H1 (cell line): ENCODE measurements around the gene GOLGA6C. TPM values are rescaled to one million over a fixed set of nuclear protein-coding genes. Genes with fewer than 3 reads are reported as not detected.
"Not testable (repeated sequence)": the region's sequence is repeated elsewhere in the genome, so short reads cannot be mapped to it uniquely, and the experiment has no call there.

Experiments
- CTCF ChIA-PET: fragments of 300-600 bp; sonication (Branson Sonifier 250); formaldehyde crosslinking; loops from one replicate; lab custom pipeline; 2021; ENCODE audit not compliant: partially characterized antibody; lab: Charles Lee
- POLR2A ChIA-PET: fragments of 300-600 bp; sonication (Branson Sonifier 250); formaldehyde crosslinking; loops from one replicate; lab custom pipeline; 2021; ENCODE audit warnings: inconsistent platforms; ENCODE audit not compliant: partially characterized antibody; lab: Charles Lee
- DNase-seq, 2 experiments: peaks; one replicate each; pipeline versions ENCODE4 v3.0.0 to v3.0.0-alpha.2; 2010 to 2022; ENCODE audit warnings: low spot score in 2 of 2, low read depth in 1 of 2, mixed read lengths in 1 of 2
- FAIRE-seq: peaks from 2 replicates; lab custom pipeline; 2011; peaks lifted over from hg19 to GRCh38; lab: Jason Lieb, UNC
- H2AFZ ChIP-seq: 2 replicates; pipeline ENCODE4 v1.8.1; 2012; ENCODE audit warnings: low read length, inconsistent platforms
- H2AK5ac ChIP-seq: 2 replicates; pipeline ENCODE4 v1.6.1; 2013; ENCODE audit warnings: low read depth, low read length
- H2BK120ac ChIP-seq: replicated peaks from 2 replicates; pipeline ENCODE3; 2013; ENCODE audit warnings: low read depth, low read length, inconsistent platforms
- H2BK12ac ChIP-seq: 2 replicates; pipeline ENCODE4 v1.6.1; 2013; ENCODE audit warnings: low read depth, low read length
- H2BK15ac ChIP-seq: 2 replicates; pipeline ENCODE4 v1.6.1; 2013; ENCODE audit warnings: low read length
- H2BK20ac ChIP-seq: 2 replicates; pipeline ENCODE4 v1.6.1; 2013; ENCODE audit warnings: low read length
- H2BK5ac ChIP-seq: 2 replicates; pipeline ENCODE4 v1.6.1; 2013; ENCODE audit warnings: low read depth, low read length
- H3K14ac ChIP-seq: 2 replicates; pipeline ENCODE4 v1.6.1; 2013; ENCODE audit warnings: inconsistent platforms; ENCODE audit not compliant: insufficient read length
- H3K18ac ChIP-seq: 2 replicates; pipeline ENCODE4 v1.6.1; 2013; ENCODE audit warnings: low read length; ENCODE audit errors: extremely low read depth
- H3K23ac ChIP-seq: 2 replicates; pipeline ENCODE4 v1.6.1; 2013; ENCODE audit warnings: inconsistent platforms; ENCODE audit not compliant: insufficient read length
- H3K23me2 ChIP-seq: 2 replicates; pipeline ENCODE4 v1.6.1; 2013; ENCODE audit warnings: low read depth, low read length
- H3K27ac ChIP-seq: 2 replicates; pipeline ENCODE4 v1.6.1; 2011; ENCODE audit warnings: low read depth, low read length, inconsistent platforms
- H3K27me3 ChIP-seq, 4 experiments: replicated peaks in 1 of 4; 1 replicate in 1 of 4; 2 replicates in 3 of 4; pipeline versions ENCODE4 v1.6.1 to v1.8.1; 2011 to 2013; ENCODE audit warnings: low read length in 3 of 4, mild to moderate bottlenecking in 3 of 4, inconsistent platforms in 2 of 4, mixed read lengths in 2 of 4, moderate library complexity in 1 of 4; ENCODE audit not compliant: control insufficient read depth in 3 of 4, insufficient read depth in 3 of 4; ENCODE audit errors: extremely low read depth in 1 of 4
- H3K36me3 ChIP-seq, 4 experiments: 2 replicates each; pipeline versions ENCODE4 v1.6.1 to v1.8.1; 2011 to 2013; ENCODE audit warnings: mild to moderate bottlenecking in 4 of 4, low read length in 3 of 4, moderate library complexity in 2 of 4, control low read depth in 1 of 4, inconsistent platforms in 1 of 4; ENCODE audit not compliant: insufficient read depth in 4 of 4, control insufficient read depth in 2 of 4
- H3K4ac ChIP-seq: replicated peaks from 2 replicates; pipeline ENCODE3; 2013; ENCODE audit warnings: low read length, low read depth, mixed read lengths, inconsistent platforms; ENCODE audit not compliant: insufficient read length
- H3K4me1 ChIP-seq, 4 experiments: replicated peaks in 1 of 4; 1 replicate in 1 of 4; 2 replicates in 3 of 4; pipeline versions ENCODE4 v1.6.1 to v1.8.1; 2011 to 2013; ENCODE audit warnings: low read length in 3 of 4, inconsistent platforms in 2 of 4, mixed read lengths in 1 of 4; ENCODE audit not compliant: insufficient read depth in 4 of 4, control insufficient read depth in 3 of 4
- H3K4me2 ChIP-seq, 2 experiments: 2 replicates each; pipeline versions ENCODE4 v1.6.1 to v1.8.1; 2011 to 2013; ENCODE audit warnings: low read depth in 2 of 2, low read length in 2 of 2, control low read depth in 1 of 2, inconsistent platforms in 1 of 2, mild to moderate bottlenecking in 1 of 2; ENCODE audit not compliant: insufficient read depth in 1 of 2
- H3K4me3 ChIP-seq, 4 experiments: fragments of 200-600, 300-600 bp in 1 of 4; sonication (generic), shearing (Covaris generic), sonication (Bioruptor Twin) in 1 of 4; 2 replicates each; pipeline versions ENCODE4 v1.5.1 to v1.8.1; 2011 to 2016; ENCODE audit warnings: low read length in 4 of 4, low read depth in 3 of 4, control low read depth in 2 of 4, inconsistent platforms in 2 of 4, mild to moderate bottlenecking in 2 of 4, mixed read lengths in 1 of 4, moderate library complexity in 1 of 4; ENCODE audit not compliant: insufficient read depth in 2 of 4; ENCODE audit errors: extremely low read depth in 1 of 4
- H3K56ac ChIP-seq: replicated peaks from 2 replicates; pipeline ENCODE3; 2013; ENCODE audit warnings: low read depth, mild to moderate bottlenecking, mixed read lengths, low read length, inconsistent platforms; ENCODE audit not compliant: insufficient read length
- H3K79me1 ChIP-seq: 2 replicates; pipeline ENCODE4 v1.6.1; 2013; ENCODE audit warnings: low read depth, low read length, control low read depth
- H3K79me2 ChIP-seq, 2 experiments: 2 replicates each; pipeline versions ENCODE4 v1.6.1 to v1.8.1; 2012 to 2013; ENCODE audit warnings: low read length in 2 of 2, mild to moderate bottlenecking in 2 of 2, inconsistent platforms in 1 of 2; ENCODE audit not compliant: insufficient read depth in 2 of 2, control insufficient read depth in 1 of 2
- H3K9ac ChIP-seq, 4 experiments: replicated peaks in 1 of 4; 1 replicate in 1 of 4; 2 replicates in 3 of 4; pipeline versions ENCODE4 v1.6.1 to v1.8.1; 2011 to 2013; ENCODE audit warnings: low read depth in 3 of 4, low read length in 3 of 4, control low read depth in 2 of 4, mild to moderate bottlenecking in 2 of 4, moderate library complexity in 2 of 4, inconsistent platforms in 1 of 4; ENCODE audit errors: extremely low read depth in 1 of 4
- H3K9me3 ChIP-seq, 2 experiments: 2 replicates each; pipeline versions ENCODE4 v1.6.1 to v1.8.1; 2012 to 2013; ENCODE audit warnings: mild to moderate bottlenecking in 2 of 2, moderate library complexity in 2 of 2, control low read depth in 1 of 2, inconsistent platforms in 1 of 2, low read depth in 1 of 2, low read length in 1 of 2, mixed read lengths in 1 of 2; ENCODE audit not compliant: insufficient read depth in 2 of 2
- H4K20me1 ChIP-seq, 2 experiments: replicated peaks in 1 of 2; 2 replicates each; pipeline versions ENCODE3 to v1.8.1; 2011 to 2013; ENCODE audit warnings: inconsistent platforms in 2 of 2, low read length in 2 of 2, mild to moderate bottlenecking in 1 of 2; ENCODE audit not compliant: insufficient read depth in 2 of 2, control insufficient read depth in 1 of 2
- H4K5ac ChIP-seq: 2 replicates; pipeline ENCODE4 v1.6.1; 2013; ENCODE audit warnings: low read length, low read depth, mixed read lengths, inconsistent platforms; ENCODE audit not compliant: insufficient read length
- H4K8ac ChIP-seq: 2 replicates; pipeline ENCODE4 v1.8.0; 2013; ENCODE audit warnings: mild to moderate bottlenecking, moderate library complexity, low read length, inconsistent platforms; ENCODE audit not compliant: insufficient read depth; ENCODE audit errors: extremely low read depth
- H4K91ac ChIP-seq: replicated peaks from 2 replicates; pipeline ENCODE3; 2013; ENCODE audit warnings: low read length, mixed read lengths, inconsistent platforms; ENCODE audit not compliant: insufficient read length
- WGBS, 2 experiments: shearing (Covaris generic) in 1 of 2; methylation state at CpG; one replicate each; pipeline versions ENCODE4 v1.1.6 to v1.1.7; 2013 to 2015; ENCODE audit warnings: low lambda C conversion rate in 2 of 2, mixed read lengths in 2 of 2, inconsistent platforms in 1 of 2, low coverage in 1 of 2, missing lambda C conversion rate in 1 of 2; ENCODE audit not compliant: insufficient replicate concordance in 2 of 2, insufficient coverage in 1 of 2, insufficient read length in 1 of 2; ENCODE audit errors: extremely low coverage in 1 of 2, missing lambda C conversion rate in 1 of 2; 5-methylcytosine and 5-hydroxymethylcytosine counted together
- long read RNA-seq, 2 experiments: library from RNA in 1 of 2; library from capped mRNA in 1 of 2; stranded (forward); transcript quantifications; one replicate each; pipeline ENCODE4 v2.0.0, GENCODE V29; 2021; ENCODE audit warnings: inconsistent platforms in 1 of 2
- polyA minus RNA-seq, 3 experiments: library from RNA; depleted of rRNA, polyadenylated mRNA; stranded (reverse); fragments of >200 nt; gene quantifications; 1 replicate in 2 of 3; 2 replicates in 1 of 3; pipeline ENCODE4 v1.2.3, GENCODE V29; 2011
- polyA plus RNA-seq, 7 experiments: library from polyadenylated mRNA; depleted of rRNA in 3 of 7; stranded (reverse) in 5 of 7; unstranded in 2 of 7; fragments of >200 nt in 5 of 7; fragments of 200-250 nt in 2 of 7; gene quantifications; 1 replicate in 5 of 7; 2 replicates in 1 of 7; 4 replicates in 1 of 7; pipeline versions ENCODE4 v1.2.1 to v1.2.3, GENCODE V29; 2011 to 2013; ENCODE audit warnings: missing spikeins in 2 of 7, mixed read lengths in 2 of 7
- total RNA-seq: library from RNA; stranded (reverse); fragmentation: NEBNext Ultra II Directional; extraction: Animal tissue kit (Norgen Biotek cat#: 25700); gene quantifications from 2 replicates; pipeline ENCODE4 v1.2.1, GENCODE V29; 2021

GOLGA6C gene, protein sequence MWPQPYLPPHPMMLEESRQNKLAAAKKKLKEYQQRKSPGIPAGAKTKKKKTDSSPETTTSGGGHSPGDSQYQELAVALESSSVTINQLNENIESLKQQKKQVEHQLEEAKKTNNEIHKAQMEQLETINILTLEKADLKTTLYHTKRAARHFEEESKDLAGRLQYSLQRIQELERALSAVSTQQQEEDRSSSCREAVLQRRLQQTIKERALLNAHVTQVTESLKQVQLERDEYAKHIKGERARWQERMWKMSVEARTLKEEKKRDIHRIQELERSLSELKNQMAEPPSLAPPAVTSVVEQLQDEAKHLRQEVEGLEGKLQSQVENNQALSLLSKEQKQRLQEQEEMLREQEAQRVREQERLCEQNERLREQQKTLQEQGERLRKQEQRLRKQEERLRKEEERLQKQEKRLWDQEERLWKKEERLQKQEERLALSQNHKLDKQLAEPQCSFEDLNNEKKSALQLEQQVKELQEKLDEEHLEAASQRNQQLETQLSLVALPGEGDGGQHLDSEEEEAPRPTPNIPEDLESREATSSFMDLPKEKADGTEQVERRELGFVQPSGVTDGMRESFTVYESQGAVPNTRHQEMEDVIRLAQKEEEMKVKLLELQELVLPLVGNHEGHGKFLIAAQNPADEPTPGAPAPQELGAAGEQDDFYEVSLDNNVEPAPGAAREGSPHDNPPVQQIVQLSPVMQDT
- 0.35 TPM in 1 of 2 replicates, not detected in the other for total RNA-seq
- polyA plus RNA-seq (2011; rRNA removed): 0.14 and 0.17 TPM in 2 replicates
- polyA plus RNA-seq (2011; cell fraction: cytosol; rRNA removed): 0.22 TPM
- 0.11 TPM for polyA plus RNA-seq (2011; cell fraction: nucleus; rRNA removed)
- 0.15 to 0.61 TPM (median 0.42 TPM) in 4 replicates for polyA plus RNA-seq (2012, experiment 1 of 2)
- polyA plus RNA-seq (2012, experiment 2 of 2): not detected
- polyA plus RNA-seq (2013, experiment 1 of 2): 0.99 TPM
- 0.75 TPM for polyA plus RNA-seq (2013, experiment 2 of 2)
- not detected in 2 replicates for polyA minus RNA-seq (2011; rRNA and poly(A)+ RNA removed)
- polyA minus RNA-seq (2011; cell fraction: cytosol; rRNA and poly(A)+ RNA removed): not detected
- polyA minus RNA-seq (2011; cell fraction: nucleus; rRNA and poly(A)+ RNA removed): 0.30 TPM
- long read RNA-seq, experiment 1: 0 reads
- long read RNA-seq, experiment 2: 0 reads

- H3K4me3 ChIP-seq, H2AK5ac ChIP-seq, FAIRE-seq, H2BK15ac ChIP-seq, H3K9me3 ChIP-seq, H3K79me2 ChIP-seq, H3K27me3 ChIP-seq, H2BK20ac ChIP-seq, H3K14ac ChIP-seq, H3K9ac ChIP-seq, POLR2A ChIA-PET, H4K20me1 ChIP-seq, H2BK5ac ChIP-seq, H2BK120ac ChIP-seq, H3K36me3 ChIP-seq, H4K5ac ChIP-seq, CTCF ChIA-PET, H3K56ac ChIP-seq, H4K91ac ChIP-seq, H4K8ac ChIP-seq, H3K79me1 ChIP-seq, H3K4ac ChIP-seq, H3K27ac ChIP-seq, H2AFZ ChIP-seq, H3K4me1 ChIP-seq, H3K4me2 ChIP-seq, H3K18ac ChIP-seq, H3K23me2 ChIP-seq, DNase-seq, H3K23ac ChIP-seq, H2BK12ac ChIP-seq: not testable (repeated sequence)
- no CpG with 5 or more reads among the region's 2 CpGs for WGBS, 2 experiments
These were observed at the start of gene GOLGA6C for GRCh38 chr15:75258034-75258433. Gene GOLGA6C, plus strand, starts transcription at chr15:75258334. Its CDS starts 265 bp downstream, at chr15:75258599.
